OCI-LY1 (cell line): ENCODE results near the gene ETS2.

Source experiments
- CTCF ChIP-seq: fragments of 200-600 bp; sonication (generic), shearing (Covaris generic); IDR thresholded peaks from 2 replicates; pipeline ENCODE4 v1.5.1; 2017; ENCODE audit warnings: mild to moderate bottlenecking, antibody characterized with exemption, low read length, moderate library complexity, mixed read lengths
- EZH2 ChIP-seq: fragments of 200-600 bp; sonication (generic), shearing (Covaris generic); IDR thresholded peaks from 2 replicates; pipeline ENCODE4 v1.8.0; 2017; ENCODE audit warnings: borderline replicate concordance, mixed run types, mild to moderate bottlenecking, antibody characterized with exemption, low read length, moderate library complexity, mixed read lengths

- TF ChIP-seq CTCF (no peak), EZH2 (no peak)
These were observed 33.1 kb upstream of the ETS2 start for GRCh38 chr21:38772646-38773045.
